IMR-90 (cell line): ENCODE measurements around the gene RBMS3. TPM values are rescaled to one million over a fixed set of nuclear protein-coding genes. Genes with fewer than 3 reads are reported as not detected.

Source experiments
- ATAC-seq: fragments of 200-7000 bp; cut with Tn5 transposase; 2 replicates; pipeline ENCODE4 v1.9.1; 2020; ENCODE audit warnings: low read depth, mild to moderate bottlenecking, moderate library complexity
- BruUV-seq: library from RNA; stranded (reverse); fragments of 400-500 nt; replicated peaks from 2 replicates; lab custom pipeline; 2021; lab: Mats Ljungman, UMichigan
- CTCF ChIA-PET: fragments of 300-600 bp; formaldehyde crosslinking; extraction: SDS; loops from one replicate; lab custom pipeline; 2021; ENCODE audit warnings: antibody characterized with exemption; lab: Yijun Ruan, JAX
- POLR2A ChIA-PET: fragments of 300-600 bp; sonication (Branson Sonifier 250); formaldehyde crosslinking; loops from one replicate; lab custom pipeline; 2022; ENCODE audit warnings: antibody characterized with exemption; ENCODE audit not compliant: unreplicated experiment; lab: Charles Lee
- DNase-seq: peaks from one replicate; pipeline ENCODE4 v3.0.0; 2013
- H2AFZ ChIP-seq: replicated peaks from 2 replicates; pipeline ENCODE3; 2013; ENCODE audit warnings: low read length, mild to moderate bottlenecking; ENCODE audit not compliant: poor library complexity
- H2AK5ac ChIP-seq: 2 replicates; pipeline ENCODE4 v1.6.1; 2013; ENCODE audit warnings: low read depth, low read length, inconsistent platforms
- H2AK9ac ChIP-seq: replicated peaks from 2 replicates; pipeline ENCODE3; 2013; ENCODE audit warnings: mild to moderate bottlenecking, low read depth, low read length, moderate library complexity; ENCODE audit not compliant: poor library complexity
- H2BK120ac ChIP-seq: 2 replicates; pipeline ENCODE4 v1.6.1; 2013; ENCODE audit warnings: low read depth, low read length, inconsistent platforms
- H2BK15ac ChIP-seq: 3 replicates; pipeline ENCODE4 v1.6.1; 2013; ENCODE audit warnings: low read depth, low read length, inconsistent platforms
- H2BK20ac ChIP-seq: 2 replicates; pipeline ENCODE4 v1.6.1; 2013; ENCODE audit warnings: low read depth, mild to moderate bottlenecking, inconsistent platforms, low read length, moderate library complexity
- H2BK5ac ChIP-seq: 2 replicates; pipeline ENCODE4 v1.6.1; 2013; ENCODE audit warnings: mild to moderate bottlenecking, low read depth, low read length, inconsistent platforms; ENCODE audit not compliant: poor library complexity, severe bottlenecking
- H3K14ac ChIP-seq: replicated peaks from 2 replicates; pipeline ENCODE4 v1.6.1; 2013; ENCODE audit warnings: low read depth, low read length, inconsistent platforms
- H3K18ac ChIP-seq: 2 replicates; pipeline ENCODE4 v1.6.1; 2013; ENCODE audit warnings: low read depth, low read length, control low read depth
- H3K23ac ChIP-seq: 2 replicates; pipeline ENCODE4 v1.6.1; 2013; ENCODE audit warnings: low read depth, low read length, inconsistent platforms
- H3K27ac ChIP-seq: 2 replicates; pipeline ENCODE4 v1.5.1; 2013; ENCODE audit warnings: mild to moderate bottlenecking, control low read depth, low read length; ENCODE audit not compliant: insufficient read depth
- H3K27me3 ChIP-seq: 2 replicates; pipeline ENCODE4 v1.6.1; 2013; ENCODE audit warnings: low read length; ENCODE audit not compliant: control insufficient read depth, insufficient read depth
- H3K36me3 ChIP-seq: 2 replicates; pipeline ENCODE4 v1.6.1; 2013; ENCODE audit warnings: low read length, mixed read lengths; ENCODE audit not compliant: control insufficient read depth, insufficient read depth
- H3K4ac ChIP-seq: 2 replicates; pipeline ENCODE4 v1.6.1; 2013; ENCODE audit warnings: low read depth, low read length, inconsistent platforms
- H3K4me1 ChIP-seq: 2 replicates; pipeline ENCODE4 v1.6.1; 2013; ENCODE audit warnings: low read length, mixed read lengths; ENCODE audit not compliant: control insufficient read depth, insufficient read depth
- H3K4me2 ChIP-seq: 2 replicates; pipeline ENCODE4 v1.6.1; 2013; ENCODE audit warnings: low read depth, mild to moderate bottlenecking, control low read depth, low read length, moderate library complexity
- H3K4me3 ChIP-seq: 2 replicates; pipeline ENCODE4 v1.5.1; 2013; ENCODE audit warnings: low read depth, mild to moderate bottlenecking, control low read depth, low read length, moderate library complexity; ENCODE audit not compliant: insufficient read depth
- H3K56ac ChIP-seq: 2 replicates; pipeline ENCODE4 v1.6.1; 2013; ENCODE audit warnings: low read length, inconsistent platforms; ENCODE audit not compliant: insufficient read depth; ENCODE audit errors: extremely low read depth
- H3K79me1 ChIP-seq, 2 experiments: 2 replicates each; pipeline ENCODE4 v1.6.1; 2013; ENCODE audit warnings: low read length in 2 of 2, inconsistent platforms in 1 of 2, low read depth in 1 of 2
- H3K9ac ChIP-seq: 2 replicates; pipeline ENCODE4 v1.6.1; 2013; ENCODE audit warnings: low read depth, low read length, control low read depth
- H3K9me1 ChIP-seq: 2 replicates; pipeline ENCODE4 v1.6.1; 2013; ENCODE audit warnings: low read length, inconsistent platforms; ENCODE audit not compliant: insufficient read depth
- H3K9me3 ChIP-seq: 2 replicates; pipeline ENCODE4 v1.6.1; 2013; ENCODE audit warnings: low read length; ENCODE audit not compliant: control insufficient read depth, insufficient read depth
- H4K20me1 ChIP-seq: 2 replicates; pipeline ENCODE4 v1.6.1; 2013; ENCODE audit warnings: low read length, inconsistent platforms; ENCODE audit not compliant: insufficient read depth
- H4K5ac ChIP-seq: 2 replicates; pipeline ENCODE4 v1.6.1; 2013; ENCODE audit warnings: mild to moderate bottlenecking, low read depth, low read length, control low read depth
- H4K8ac ChIP-seq, 2 experiments: 2 replicates each; pipeline ENCODE4 v1.6.1; 2013; ENCODE audit warnings: low read depth in 2 of 2, low read length in 2 of 2, control low read depth in 1 of 2, inconsistent platforms in 1 of 2
- H4K91ac ChIP-seq: 2 replicates; pipeline ENCODE4 v1.6.1; 2013; ENCODE audit warnings: low read depth, low read length, inconsistent platforms; ENCODE audit not compliant: insufficient read depth
- BHLHE40 ChIP-seq: fragments of 150-350 bp; IDR thresholded peaks from 2 replicates; pipeline ENCODE4 v1.6.1; 2016; ENCODE audit warnings: mild to moderate bottlenecking, low read depth, low read length
- CEBPB ChIP-seq: IDR thresholded peaks from 2 replicates; pipeline ENCODE4 v1.6.1; 2012; ENCODE audit warnings: low read depth, low read length, improper control_type of control experiment
- CHD1 ChIP-seq: IDR thresholded peaks from 2 replicates; pipeline ENCODE4 v1.6.1; 2012; ENCODE audit warnings: low read depth, low read length, improper control_type of control experiment
- CTCF ChIP-seq: conservative IDR thresholded peaks from 2 replicates; pipeline ENCODE4 v1.5.1; 2012; ENCODE audit warnings: mild to moderate bottlenecking, low read depth, low read length, improper control_type of control experiment
- FOS ChIP-seq: fragments of 150-350 bp; IDR thresholded peaks from 2 replicates; pipeline ENCODE4 v1.6.1; 2016; ENCODE audit warnings: low read depth, low read length
- MAFK ChIP-seq: IDR thresholded peaks from 2 replicates; pipeline ENCODE4 v1.6.1; 2012; ENCODE audit warnings: low read depth, low read length, improper control_type of control experiment
- MAZ ChIP-seq: IDR thresholded peaks from 2 replicates; pipeline ENCODE4 v1.6.1; 2012; ENCODE audit warnings: low read depth, mild to moderate bottlenecking, low read length, improper control_type of control experiment, moderate library complexity, borderline replicate concordance
- MXI1 ChIP-seq: IDR thresholded peaks from 2 replicates; pipeline ENCODE4 v1.6.1; 2012; ENCODE audit warnings: low read depth, mild to moderate bottlenecking, low read length, moderate library complexity, borderline replicate concordance
- NFE2L2 ChIP-seq: fragments of 150-350 bp; IDR thresholded peaks from 2 replicates; pipeline ENCODE4 v1.6.1; 2016; ENCODE audit warnings: low read depth, mild to moderate bottlenecking, low read length
- POLR2A ChIP-seq: IDR thresholded peaks from 2 replicates; pipeline ENCODE4 v1.6.1; 2012; ENCODE audit warnings: mild to moderate bottlenecking, low read depth, low read length
- RAD21 ChIP-seq: IDR thresholded peaks from 2 replicates; pipeline ENCODE4 v1.6.1; 2012; ENCODE audit warnings: low read length, improper control_type of control experiment
- RCOR1 ChIP-seq: IDR thresholded peaks from 2 replicates; pipeline ENCODE4 v1.6.1; 2012; ENCODE audit warnings: mild to moderate bottlenecking, low read length, improper control_type of control experiment; ENCODE audit not compliant: insufficient replicate concordance
- RFX5 ChIP-seq: IDR thresholded peaks from 2 replicates; pipeline ENCODE4 v1.8.0; 2012; ENCODE audit warnings: low read depth, mild to moderate bottlenecking, low read length, moderate library complexity
- SMC3 ChIP-seq: fragments of 150-350 bp; IDR thresholded peaks from 2 replicates; pipeline ENCODE4 v1.6.1; 2016; ENCODE audit warnings: low read depth, mild to moderate bottlenecking, antibody characterized with exemption, low read length, moderate library complexity
- USF2 ChIP-seq: fragments of 150-350 bp; IDR thresholded peaks from 2 replicates; pipeline ENCODE4 v1.6.1; 2017; ENCODE audit warnings: mild to moderate bottlenecking, antibody characterized with exemption, low read length, low read depth
- WGBS, 2 experiments: methylation state at CpG; one replicate each; pipeline versions ENCODE4 v1.1.5 to v1.1.7; 2013; ENCODE audit warnings: missing lambda C conversion rate in 2 of 2; ENCODE audit not compliant: insufficient read length in 1 of 2; ENCODE audit errors: extremely low coverage in 2 of 2; 5-methylcytosine and 5-hydroxymethylcytosine counted together
- dilution Hi-C: fragments of 300-500 bp; cut with HindIII; formaldehyde crosslinking; loops from one replicate; pipeline ENCODE4 v1.14.3; 2018; ENCODE audit warnings: low sequenced_read_pairs; ENCODE audit not compliant: unreplicated experiment
- in situ Hi-C: fragments of 300-500 bp; cut with MboI; formaldehyde crosslinking; loops from 3 replicates; pipeline ENCODE4 v1.14.3; 2019; ENCODE audit warnings: low sequenced_read_pairs, inconsistent platforms, mixed read lengths
- intact Hi-C: fragments of 100-400 bp; cut with micrococcal nuclease; formaldehyde crosslinking; loops from 2 replicates; pipeline ENCODE4 v1.10.0; 2022
- polyA plus RNA-seq, 3 experiments: library from polyadenylated mRNA; depleted of rRNA; stranded (reverse); fragments of >200 nt; gene quantifications; 2 replicates each; pipeline ENCODE4 v1.2.3, GENCODE V29; 2012; ENCODE audit warnings: low replicate concordance in 1 of 3
- total RNA-seq: library from RNA; depleted of rRNA; stranded (reverse); fragments of >200 nt; gene quantifications from 2 replicates; pipeline ENCODE4 v1.2.3, GENCODE V29; 2012
- TF ChIP-seq, protein P1 (sequence below): fragments of 150-350 bp; IDR thresholded peaks from 2 replicates; pipeline ENCODE4 v1.6.1; 2016; ENCODE audit warnings: low read depth, mild to moderate bottlenecking, low read length, moderate library complexity, borderline replicate concordance

RBMS3 gene
- total and polyA plus RNA-seq, 2 of the 4 experiments (the other 2 are of a cell fraction): 15.2 to 127 TPM

DNA sequence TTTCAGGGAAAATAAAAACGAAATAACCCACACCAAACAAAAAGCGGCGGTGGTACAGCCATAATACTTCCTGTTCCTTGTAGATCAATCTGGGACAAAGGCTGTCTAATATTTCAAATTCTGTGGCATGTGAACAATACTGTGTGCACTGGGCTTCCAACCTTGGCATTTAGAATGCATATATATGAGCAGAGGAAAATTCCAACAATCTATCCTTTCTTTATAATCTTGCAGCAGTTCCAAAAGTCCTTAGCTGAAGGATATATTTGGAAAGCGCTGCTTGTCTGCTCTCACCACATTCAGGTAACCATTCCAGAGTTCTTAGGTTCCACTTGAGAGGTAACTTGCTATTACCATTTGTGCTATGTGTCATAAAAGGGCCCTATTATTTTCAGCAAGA, 231.8 kb downstream of the RBMS3 start:
- dilution Hi-C loops (no loop called here), intact Hi-C loops (no loop called here), in situ Hi-C loops (no loop called here)
- Histone ChIP-seq H2AK5ac (no peak overlapping the region), H2BK5ac (no peak overlapping the region), H4K91ac (no peak overlapping the region), H3K9me1 (peaks cover 8% of the 10 kb centered on the region), H3K27ac (no peak overlapping the region), H3K4me1 (peaks cover 13% of the 10 kb centered on the region; the same call in 1 of the 2 replicates), H2AFZ (no peak overlapping the region), H3K9ac (no peak overlapping the region), H2BK15ac (no peak overlapping the region), H3K36me3 (no peaks in the 10 kb centered on the region), H4K5ac (no peak overlapping the region), H2AK9ac (no peak overlapping the region), H3K56ac (no peak overlapping the region), H2BK120ac (no peak overlapping the region), H2BK20ac (peak overlapping the region; percentile 8; the same call in 1 of the 2 replicates), H4K8ac (no peak overlapping the region), H3K79me1 (peaks cover 15 to 44% of the 10 kb centered on the region in 2 experiments), H3K14ac (no peak overlapping the region), H3K18ac (peak overlapping the region; percentile 28; the same call in 1 of the 2 replicates), H3K23ac (no peak overlapping the region), H4K20me1 (peaks cover 9% of the 10 kb centered on the region), H3K27me3 (no peaks in the 10 kb centered on the region), H3K4ac (no peak overlapping the region), H3K9me3 (no peaks in the 10 kb centered on the region), H3K4me2 (peak overlapping the region; percentile 89; the same call in 1 of the 2 replicates), H3K4me3 (no peak overlapping the region)
- no CpG with 5 or more reads among the region's 4 CpGs for WGBS, 2 experiments
- ATAC-seq (no peak), DNase-seq (no peak)
- TF ChIP-seq RCOR1 (no peak), POLR2A (no peak), CHD1 (no peak), MAFK (no peak), CTCF (no peak), FOS (no peak), CEBPB (no peak), SMC3 (no peak), RAD21 (no peak), NFE2L2 (no peak), MXI1 (no peak), RFX5 (no peak), BHLHE40 (no peak), MAZ (no peak), USF2 (no peak)
- TF ChIP-seq, protein P1, sequence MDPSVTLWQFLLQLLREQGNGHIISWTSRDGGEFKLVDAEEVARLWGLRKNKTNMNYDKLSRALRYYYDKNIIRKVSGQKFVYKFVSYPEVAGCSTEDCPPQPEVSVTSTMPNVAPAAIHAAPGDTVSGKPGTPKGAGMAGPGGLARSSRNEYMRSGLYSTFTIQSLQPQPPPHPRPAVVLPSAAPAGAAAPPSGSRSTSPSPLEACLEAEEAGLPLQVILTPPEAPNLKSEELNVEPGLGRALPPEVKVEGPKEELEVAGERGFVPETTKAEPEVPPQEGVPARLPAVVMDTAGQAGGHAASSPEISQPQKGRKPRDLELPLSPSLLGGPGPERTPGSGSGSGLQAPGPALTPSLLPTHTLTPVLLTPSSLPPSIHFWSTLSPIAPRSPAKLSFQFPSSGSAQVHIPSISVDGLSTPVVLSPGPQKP: no peak
- ChIA-PET POLR2A (no interaction called here), CTCF (no interaction called here)
- BruUV-seq: no TSS peak
